HepG2 (cell line): ENCODE measurements around the gene CLDN14. TPM values are rescaled to one million over a fixed set of nuclear protein-coding genes. Genes with fewer than 3 reads are reported as not detected.

Experiments
- DR1 ChIP-seq: sonication (generic); formaldehyde crosslinking; IDR thresholded peaks from 2 replicates; pipeline ENCODE4 v1.8.0; 2021; ENCODE audit warnings: mild to moderate bottlenecking, missing genetic modification reagents, inconsistent platforms
- FOXA1 ChIP-seq, 2 experiments: fragments of 450-650 bp in 1 of 2; sonication (generic) in 1 of 2; formaldehyde crosslinking in 1 of 2; IDR thresholded peaks; 2 replicates each; pipeline versions ENCODE4 v1.4.0 to v1.6.1; 2016 to 2020; ENCODE audit warnings: missing genetic modification reagents in 1 of 2
- SKI ChIP-seq: fragments of 450-650 bp; IDR thresholded peaks from one replicate; pipeline ENCODE4 v1.6.1; 2018; ENCODE audit warnings: mild to moderate bottlenecking; ENCODE audit not compliant: partially characterized antibody
- TBX2 ChIP-seq: sonication (generic); formaldehyde crosslinking; IDR thresholded peaks from 2 replicates; pipeline ENCODE4 v1.5.0; 2020; ENCODE audit warnings: missing genetic modification reagents, mild to moderate bottlenecking, borderline replicate concordance
- YEATS2 ChIP-seq: sonication (generic); formaldehyde crosslinking; IDR thresholded peaks from 2 replicates; pipeline ENCODE4 v1.4.0; 2020; ENCODE audit warnings: missing genetic modification reagents, borderline replicate concordance
- YY1 ChIP-seq: IDR thresholded peaks from 2 replicates; pipeline ENCODE4 v1.6.1; 2011; ENCODE audit warnings: low read length, low read depth, moderate library complexity, mild to moderate bottlenecking; ENCODE audit not compliant: insufficient read depth, insufficient replicate concordance
- ZNF350 ChIP-seq: sonication (generic); formaldehyde crosslinking; IDR thresholded peaks from 2 replicates; pipeline ENCODE4 v1.4.0; 2020; ENCODE audit warnings: mild to moderate bottlenecking, low read depth, missing genetic modification reagents, borderline replicate concordance
- ZNF501 ChIP-seq: sonication (generic); formaldehyde crosslinking; IDR thresholded peaks from 2 replicates; pipeline ENCODE4 v1.5.1; 2020; ENCODE audit warnings: mild to moderate bottlenecking, moderate library complexity, missing genetic modification reagents
- ZNF589 ChIP-seq: sonication (generic); formaldehyde crosslinking; conservative IDR thresholded peaks from 2 replicates; pipeline ENCODE4 v1.8.0; 2022; ENCODE audit warnings: mild to moderate bottlenecking, moderate library complexity, missing genetic modification reagents
- ZNF614 ChIP-seq: IDR thresholded peaks from 2 replicates; pipeline ENCODE4 v1.6.1; 2018; ENCODE audit warnings: missing biosample characterization, missing genetic modification reagents, inconsistent platforms, borderline replicate concordance
- ZNF878 ChIP-seq: sonication (generic); formaldehyde crosslinking; IDR thresholded peaks from 2 replicates; pipeline ENCODE4 v1.8.1; 2023; ENCODE audit warnings: mild to moderate bottlenecking, missing genetic modification reagents, moderate library complexity
- polyA plus RNA-seq, 8 experiments: library from polyadenylated mRNA; depleted of rRNA in 3 of 8; stranded (reverse) in 7 of 8; unstranded in 1 of 8; fragments of >200 nt; fragmentation: Illumina TruSeq in 4 of 8; extraction: Trizol in 4 of 8; gene quantifications; 2 replicates each; pipeline versions ENCODE4 v1.2.1 to v1.2.3, GENCODE V29; 2011 to 2016; ENCODE audit warnings: low read depth in 4 of 8, missing spikeins in 1 of 8, mixed read lengths in 1 of 8; ENCODE audit not compliant: insufficient read depth in 1 of 8
- total RNA-seq, 5 experiments: library from RNA; depleted of rRNA; stranded (reverse); fragments of >200 nt; fragmentation: Illumina TruSeq; extraction: Trizol; gene quantifications; 2 replicates each; pipeline ENCODE4 v1.2.3, GENCODE V29; 2016; ENCODE audit warnings: low read depth in 1 of 5
- TF ChIP-seq, protein P1 (sequence below): sonication (generic); formaldehyde crosslinking; IDR thresholded peaks from 2 replicates; pipeline ENCODE4 v1.4.0; 2020; ENCODE audit warnings: mild to moderate bottlenecking, low read depth, missing genetic modification reagents
- TF ChIP-seq, protein P2 (sequence below): sonication (generic); formaldehyde crosslinking; IDR thresholded peaks from 2 replicates; pipeline ENCODE4 v1.5.0; 2020; ENCODE audit warnings: mild to moderate bottlenecking, missing genetic modification reagents
- TF ChIP-seq, protein P3 (sequence below): sonication (generic); formaldehyde crosslinking; IDR thresholded peaks from 2 replicates; pipeline ENCODE4 v1.4.0; 2020; ENCODE audit warnings: missing genetic modification reagents
- TF ChIP-seq, protein P4 (sequence below): sonication (generic); formaldehyde crosslinking; IDR thresholded peaks from 2 replicates; pipeline ENCODE4 v1.4.0; 2020; ENCODE audit warnings: mild to moderate bottlenecking, missing genetic modification reagents
- TF ChIP-seq, protein P5 (sequence below): sonication (generic); formaldehyde crosslinking; IDR thresholded peaks from 2 replicates; pipeline ENCODE4 v1.9.0; 2021; ENCODE audit warnings: missing genetic modification reagents, borderline replicate concordance
- TF ChIP-seq, protein P6 (sequence below): sonication (generic); formaldehyde crosslinking; IDR thresholded peaks from 2 replicates; pipeline ENCODE4 v1.4.0; 2020; ENCODE audit warnings: missing genetic modification reagents, borderline replicate concordance

CLDN14 gene
- total and polyA plus RNA-seq, 2 of the 13 experiments (the other 11 are each of a cell fraction or from before 2014, with no cell fraction given) = 1.1 to 1.4 TPM

DNA sequence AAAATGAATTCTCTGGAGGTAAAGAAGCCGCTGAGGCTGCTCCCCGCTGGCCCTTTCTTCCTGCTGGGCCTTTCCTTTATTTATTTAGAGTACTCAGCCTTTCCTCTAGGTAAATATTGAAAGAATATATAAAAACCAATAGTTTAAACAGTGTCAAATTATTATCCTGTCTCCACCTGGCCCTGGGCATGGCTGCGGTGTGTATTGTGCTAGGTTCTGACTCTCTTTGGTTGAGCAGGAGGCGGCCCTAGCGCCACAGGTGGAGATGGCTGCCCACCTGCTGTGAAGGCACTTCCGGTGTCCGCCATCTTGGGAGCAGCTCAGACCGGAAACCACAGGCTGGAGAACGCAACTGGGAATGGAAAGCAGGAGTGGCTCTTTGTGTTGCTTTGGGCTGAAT lies 29.0 kb upstream of the CLDN14 start (continued):
- TF ChIP-seq SKI (no peak), FOXA1 (IDR thresholded peaks at IDR 0.05) (no peak), FOXA1 (CRISPR knock-in tag; IDR thresholded peaks at IDR 0.05) (no peak), TBX2 (no peak), ZNF878 (no peak), ZNF350 (CRISPR knock-in tag) (no peak), ZNF614 (CRISPR knock-in tag) (no peak), DR1 (CRISPR knock-in tag) (no peak), ZNF501 (CRISPR knock-in tag) (no peak; the same call in 1 of the 2 replicates), ZNF589 (CRISPR knock-in tag) (no peak), YY1 (peak; percentile 36), YEATS2 (CRISPR knock-in tag) (no peak)
- TF ChIP-seq, protein P1, sequence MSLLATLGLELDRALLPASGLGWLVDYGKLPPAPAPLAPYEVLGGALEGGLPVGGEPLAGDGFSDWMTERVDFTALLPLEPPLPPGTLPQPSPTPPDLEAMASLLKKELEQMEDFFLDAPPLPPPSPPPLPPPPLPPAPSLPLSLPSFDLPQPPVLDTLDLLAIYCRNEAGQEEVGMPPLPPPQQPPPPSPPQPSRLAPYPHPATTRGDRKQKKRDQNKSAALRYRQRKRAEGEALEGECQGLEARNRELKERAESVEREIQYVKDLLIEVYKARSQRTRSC (CRISPR knock-in tag) = no peak
- TF ChIP-seq, protein P2, sequence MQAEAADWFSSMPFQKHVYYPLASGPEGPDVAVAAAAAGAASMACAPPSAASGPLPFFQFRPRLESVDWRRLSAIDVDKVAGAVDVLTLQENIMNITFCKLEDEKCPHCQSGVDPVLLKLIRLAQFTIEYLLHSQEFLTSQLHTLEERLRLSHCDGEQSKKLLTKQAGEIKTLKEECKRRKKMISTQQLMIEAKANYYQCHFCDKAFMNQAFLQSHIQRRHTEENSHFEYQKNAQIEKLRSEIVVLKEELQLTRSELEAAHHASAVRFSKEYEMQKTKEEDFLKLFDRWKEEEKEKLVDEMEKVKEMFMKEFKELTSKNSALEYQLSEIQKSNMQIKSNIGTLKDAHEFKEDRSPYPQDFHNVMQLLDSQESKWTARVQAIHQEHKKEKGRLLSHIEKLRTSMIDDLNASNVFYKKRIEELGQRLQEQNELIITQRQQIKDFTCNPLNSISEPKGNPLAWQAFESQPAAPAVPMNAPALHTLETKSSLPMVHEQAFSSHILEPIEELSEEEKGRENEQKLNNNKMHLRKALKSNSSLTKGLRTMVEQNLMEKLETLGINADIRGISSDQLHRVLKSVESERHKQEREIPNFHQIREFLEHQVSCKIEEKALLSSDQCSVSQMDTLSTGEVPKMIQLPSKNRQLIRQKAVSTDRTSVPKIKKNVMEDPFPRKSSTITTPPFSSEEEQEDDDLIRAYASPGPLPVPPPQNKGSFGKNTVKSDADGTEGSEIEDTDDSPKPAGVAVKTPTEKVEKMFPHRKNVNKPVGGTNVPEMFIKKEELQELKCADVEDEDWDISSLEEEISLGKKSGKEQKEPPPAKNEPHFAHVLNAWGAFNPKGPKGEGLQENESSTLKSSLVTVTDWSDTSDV (CRISPR knock-in tag) = no peak
- TF ChIP-seq, protein P3, sequence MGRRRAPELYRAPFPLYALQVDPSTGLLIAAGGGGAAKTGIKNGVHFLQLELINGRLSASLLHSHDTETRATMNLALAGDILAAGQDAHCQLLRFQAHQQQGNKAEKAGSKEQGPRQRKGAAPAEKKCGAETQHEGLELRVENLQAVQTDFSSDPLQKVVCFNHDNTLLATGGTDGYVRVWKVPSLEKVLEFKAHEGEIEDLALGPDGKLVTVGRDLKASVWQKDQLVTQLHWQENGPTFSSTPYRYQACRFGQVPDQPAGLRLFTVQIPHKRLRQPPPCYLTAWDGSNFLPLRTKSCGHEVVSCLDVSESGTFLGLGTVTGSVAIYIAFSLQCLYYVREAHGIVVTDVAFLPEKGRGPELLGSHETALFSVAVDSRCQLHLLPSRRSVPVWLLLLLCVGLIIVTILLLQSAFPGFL = no peak
- TF ChIP-seq, protein P4, sequence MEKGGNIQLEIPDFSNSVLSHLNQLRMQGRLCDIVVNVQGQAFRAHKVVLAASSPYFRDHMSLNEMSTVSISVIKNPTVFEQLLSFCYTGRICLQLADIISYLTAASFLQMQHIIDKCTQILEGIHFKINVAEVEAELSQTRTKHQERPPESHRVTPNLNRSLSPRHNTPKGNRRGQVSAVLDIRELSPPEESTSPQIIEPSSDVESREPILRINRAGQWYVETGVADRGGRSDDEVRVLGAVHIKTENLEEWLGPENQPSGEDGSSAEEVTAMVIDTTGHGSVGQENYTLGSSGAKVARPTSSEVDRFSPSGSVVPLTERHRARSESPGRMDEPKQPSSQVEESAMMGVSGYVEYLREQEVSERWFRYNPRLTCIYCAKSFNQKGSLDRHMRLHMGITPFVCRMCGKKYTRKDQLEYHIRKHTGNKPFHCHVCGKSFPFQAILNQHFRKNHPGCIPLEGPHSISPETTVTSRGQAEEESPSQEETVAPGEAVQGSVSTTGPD (CRISPR knock-in tag) = no peak
- TF ChIP-seq, protein P5, sequence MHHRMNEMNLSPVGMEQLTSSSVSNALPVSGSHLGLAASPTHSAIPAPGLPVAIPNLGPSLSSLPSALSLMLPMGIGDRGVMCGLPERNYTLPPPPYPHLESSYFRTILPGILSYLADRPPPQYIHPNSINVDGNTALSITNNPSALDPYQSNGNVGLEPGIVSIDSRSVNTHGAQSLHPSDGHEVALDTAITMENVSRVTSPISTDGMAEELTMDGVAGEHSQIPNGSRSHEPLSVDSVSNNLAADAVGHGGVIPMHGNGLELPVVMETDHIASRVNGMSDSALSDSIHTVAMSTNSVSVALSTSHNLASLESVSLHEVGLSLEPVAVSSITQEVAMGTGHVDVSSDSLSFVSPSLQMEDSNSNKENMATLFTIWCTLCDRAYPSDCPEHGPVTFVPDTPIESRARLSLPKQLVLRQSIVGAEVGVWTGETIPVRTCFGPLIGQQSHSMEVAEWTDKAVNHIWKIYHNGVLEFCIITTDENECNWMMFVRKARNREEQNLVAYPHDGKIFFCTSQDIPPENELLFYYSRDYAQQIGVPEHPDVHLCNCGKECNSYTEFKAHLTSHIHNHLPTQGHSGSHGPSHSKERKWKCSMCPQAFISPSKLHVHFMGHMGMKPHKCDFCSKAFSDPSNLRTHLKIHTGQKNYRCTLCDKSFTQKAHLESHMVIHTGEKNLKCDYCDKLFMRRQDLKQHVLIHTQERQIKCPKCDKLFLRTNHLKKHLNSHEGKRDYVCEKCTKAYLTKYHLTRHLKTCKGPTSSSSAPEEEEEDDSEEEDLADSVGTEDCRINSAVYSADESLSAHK (CRISPR knock-in tag) = no peak
- TF ChIP-seq, protein P6, sequence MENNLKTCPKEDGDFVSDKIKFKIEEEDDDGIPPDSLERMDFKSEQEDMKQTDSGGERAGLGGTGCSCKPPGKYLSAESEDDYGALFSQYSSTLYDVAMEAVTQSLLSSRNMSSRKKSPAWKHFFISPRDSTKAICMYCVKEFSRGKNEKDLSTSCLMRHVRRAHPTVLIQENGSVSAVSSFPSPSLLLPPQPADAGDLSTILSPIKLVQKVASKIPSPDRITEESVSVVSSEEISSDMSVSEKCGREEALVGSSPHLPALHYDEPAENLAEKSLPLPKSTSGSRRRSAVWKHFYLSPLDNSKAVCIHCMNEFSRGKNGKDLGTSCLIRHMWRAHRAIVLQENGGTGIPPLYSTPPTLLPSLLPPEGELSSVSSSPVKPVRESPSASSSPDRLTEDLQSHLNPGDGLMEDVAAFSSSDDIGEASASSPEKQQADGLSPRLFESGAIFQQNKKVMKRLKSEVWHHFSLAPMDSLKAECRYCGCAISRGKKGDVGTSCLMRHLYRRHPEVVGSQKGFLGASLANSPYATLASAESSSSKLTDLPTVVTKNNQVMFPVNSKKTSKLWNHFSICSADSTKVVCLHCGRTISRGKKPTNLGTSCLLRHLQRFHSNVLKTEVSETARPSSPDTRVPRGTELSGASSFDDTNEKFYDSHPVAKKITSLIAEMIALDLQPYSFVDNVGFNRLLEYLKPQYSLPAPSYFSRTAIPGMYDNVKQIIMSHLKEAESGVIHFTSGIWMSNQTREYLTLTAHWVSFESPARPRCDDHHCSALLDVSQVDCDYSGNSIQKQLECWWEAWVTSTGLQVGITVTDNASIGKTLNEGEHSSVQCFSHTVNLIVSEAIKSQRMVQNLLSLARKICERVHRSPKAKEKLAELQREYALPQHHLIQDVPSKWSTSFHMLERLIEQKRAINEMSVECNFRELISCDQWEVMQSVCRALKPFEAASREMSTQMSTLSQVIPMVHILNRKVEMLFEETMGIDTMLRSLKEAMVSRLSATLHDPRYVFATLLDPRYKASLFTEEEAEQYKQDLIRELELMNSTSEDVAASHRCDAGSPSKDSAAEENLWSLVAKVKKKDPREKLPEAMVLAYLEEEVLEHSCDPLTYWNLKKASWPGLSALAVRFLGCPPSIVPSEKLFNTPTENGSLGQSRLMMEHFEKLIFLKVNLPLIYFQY (CRISPR knock-in tag) = no peak
